IPS DF 4.7 (cell line): Measurements from ENCODE around the gene ATXN1.
"Not testable (repeated sequence)": the region's sequence is repeated elsewhere in the genome, so short reads cannot be mapped to it uniquely, and the experiment has no call there.

Experiments
- DNase-seq: peaks from one replicate; pipeline ENCODE4 v3.0.0-alpha.2; 2013; ENCODE audit warnings: low spot score; ENCODE audit errors: extremely low read depth

ATXN1 gene

DNA sequence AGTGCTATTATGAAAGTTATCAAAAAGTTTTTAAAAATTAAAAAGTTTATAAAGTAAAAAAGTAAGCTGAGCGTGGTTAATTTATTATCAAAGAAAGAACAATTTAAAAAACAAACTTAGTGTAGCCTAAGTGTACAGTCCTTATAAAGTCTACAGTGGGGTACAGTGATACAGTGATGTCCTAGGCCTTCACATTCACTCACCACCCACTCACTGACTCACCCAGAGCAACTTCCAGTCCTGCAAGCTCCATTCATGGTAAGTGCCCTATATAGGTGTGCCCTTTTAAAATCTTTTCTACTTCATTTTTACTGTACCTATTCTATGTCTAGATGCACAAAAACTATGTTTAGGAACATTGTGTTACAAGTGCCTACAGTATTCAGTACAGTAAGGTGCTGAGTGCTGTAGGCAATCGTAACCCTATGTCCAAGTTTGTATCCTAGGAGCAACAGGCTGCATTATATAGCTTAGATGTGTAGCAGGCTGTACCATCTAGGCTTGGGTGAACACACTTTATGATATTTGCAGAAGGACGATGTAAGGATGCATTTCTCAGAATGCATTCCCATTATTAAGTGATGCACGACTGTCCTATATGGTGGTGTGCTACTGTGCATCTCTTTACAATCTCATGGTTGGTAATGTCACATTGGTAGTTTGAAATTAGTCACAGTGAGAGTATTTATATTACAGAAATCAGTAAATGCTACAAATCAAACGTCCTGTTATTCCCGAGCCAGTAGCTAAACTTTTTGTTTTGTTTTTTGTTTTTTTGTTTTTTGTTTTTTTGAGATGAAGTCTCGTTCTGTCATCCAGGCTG is 364.6 kb downstream of the ATXN1 start:
- DNase-seq, result no peak

DNA sequence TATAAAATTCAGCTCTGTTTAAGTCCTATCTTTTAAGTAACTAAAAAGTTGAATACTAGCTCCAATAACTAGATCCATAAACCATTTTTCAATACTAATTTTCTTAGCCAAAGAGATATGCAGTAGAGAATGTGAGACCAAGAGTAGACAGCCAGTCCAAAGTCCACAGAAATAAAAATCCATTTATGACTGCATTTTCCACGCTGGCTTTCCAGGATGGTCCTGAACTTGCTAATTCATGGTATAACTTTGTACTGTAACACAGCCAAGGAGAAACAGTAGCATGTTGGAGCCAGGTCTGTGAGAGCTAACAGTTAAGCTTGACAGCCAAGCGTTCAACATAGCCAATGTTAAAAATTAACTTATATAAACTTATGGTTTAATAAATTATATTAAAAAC is 366.6 kb downstream of the ATXN1 start:
- DNase-seq, result no peak

DNA sequence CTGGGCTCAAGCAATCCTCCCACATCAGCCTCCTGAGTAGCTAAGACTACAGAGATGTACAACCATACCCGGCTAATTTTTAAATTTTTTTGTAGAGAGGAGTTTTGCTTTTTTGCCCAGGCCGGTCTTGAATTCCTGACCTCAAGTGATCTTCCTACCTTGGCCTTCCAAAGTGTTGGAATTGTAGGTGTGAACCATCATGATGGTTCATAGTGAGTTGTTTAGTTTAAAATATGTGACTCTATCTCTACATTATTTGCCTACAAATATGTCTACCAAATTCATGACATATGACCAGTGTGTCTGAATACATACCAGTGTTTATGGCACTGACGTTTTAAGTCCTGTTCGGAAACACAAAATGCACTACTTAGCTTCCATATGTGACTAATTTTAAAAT is 367.9 kb downstream of the ATXN1 start:
- no peak for DNase-seq

DNA sequence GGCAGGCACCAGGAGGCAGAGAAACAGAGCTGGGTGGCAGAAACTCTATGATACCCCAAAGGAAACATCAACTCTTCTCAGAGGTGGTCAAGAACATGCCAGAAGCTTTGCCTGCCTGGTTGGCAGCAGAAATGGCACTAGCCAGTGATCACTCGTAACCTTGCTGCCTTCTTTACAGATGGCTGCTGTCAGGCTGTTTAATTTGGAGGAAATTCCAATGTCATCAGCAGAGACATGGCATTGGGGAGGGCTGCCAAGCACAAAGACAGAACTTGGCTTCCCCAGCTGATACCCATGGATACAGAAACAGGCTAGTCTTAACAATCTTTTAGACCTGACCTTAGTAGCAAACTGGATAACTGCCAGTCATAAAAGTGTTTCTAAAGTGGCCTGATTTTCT is 369.2 kb downstream of the ATXN1 start:
- no peak for DNase-seq

DNA sequence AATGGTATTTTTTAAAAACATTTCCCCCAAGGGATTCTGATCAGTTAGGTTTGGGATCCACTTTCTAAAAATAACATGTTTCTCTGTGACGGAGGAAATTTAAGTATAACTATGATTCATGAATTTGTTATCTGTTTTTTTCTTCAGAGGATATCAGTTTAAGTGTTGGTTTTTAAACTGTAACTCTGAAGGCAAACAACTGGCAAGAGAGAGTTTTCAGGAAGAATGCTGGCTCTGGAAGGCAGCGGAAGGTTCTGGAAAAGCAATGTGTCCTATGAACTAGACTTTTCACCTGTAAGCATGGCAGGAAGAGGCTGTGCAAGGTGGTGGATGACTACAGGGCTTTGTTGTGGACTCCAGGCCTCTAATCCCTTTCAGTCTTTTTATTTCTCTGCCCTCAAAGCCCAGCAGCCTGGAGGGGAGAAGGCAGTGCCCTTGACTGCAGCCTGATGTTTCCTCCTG is 369.8 kb downstream of the ATXN1 start:
- no peak for DNase-seq

DNA sequence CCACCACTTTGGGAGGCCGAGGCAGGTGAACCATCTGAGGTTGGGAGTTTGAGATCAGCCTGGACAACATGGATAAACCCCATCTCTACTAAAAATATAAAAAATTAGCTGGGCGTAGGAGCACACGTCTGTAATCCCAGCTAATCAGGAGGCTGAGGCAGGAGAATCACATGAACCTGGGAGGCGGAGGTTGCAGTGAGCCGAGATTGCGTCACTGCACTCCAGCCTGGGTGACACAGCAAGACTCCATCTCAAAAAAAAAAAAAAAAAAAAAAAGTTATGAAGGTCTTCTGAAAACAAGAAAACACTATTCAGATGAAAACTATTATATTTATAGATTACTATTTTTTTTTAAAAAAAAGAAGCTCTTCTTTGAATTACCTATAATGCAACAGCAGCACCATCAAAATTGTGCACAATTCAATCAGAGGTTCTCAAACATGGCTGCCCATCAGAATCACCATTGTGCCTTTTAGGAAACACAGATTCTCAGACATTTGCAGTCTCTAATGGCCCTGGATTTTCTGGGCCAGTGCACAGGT is 370.3 kb downstream of the ATXN1 start:
- DNase-seq, result not testable (repeated sequence)

DNA sequence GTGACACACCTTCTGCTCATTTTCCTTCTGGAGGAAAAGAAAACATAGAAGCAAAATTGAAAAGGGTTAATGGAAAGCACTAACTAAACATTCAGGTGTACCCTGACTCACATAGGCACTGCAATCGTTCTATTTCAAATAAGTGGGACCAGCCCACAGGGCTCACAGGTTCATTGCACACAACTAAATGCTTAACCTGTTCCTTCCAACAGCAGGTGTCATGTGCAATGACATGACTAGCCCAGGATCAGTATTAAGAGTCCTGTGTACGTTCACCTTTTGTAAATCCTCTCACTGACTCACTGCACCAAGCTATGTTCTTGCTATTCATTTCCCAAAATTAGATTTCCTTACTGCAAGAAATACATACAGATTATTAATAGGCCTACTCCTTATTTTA is 371.6 kb downstream of the ATXN1 start:
- DNase-seq, result no peak

DNA sequence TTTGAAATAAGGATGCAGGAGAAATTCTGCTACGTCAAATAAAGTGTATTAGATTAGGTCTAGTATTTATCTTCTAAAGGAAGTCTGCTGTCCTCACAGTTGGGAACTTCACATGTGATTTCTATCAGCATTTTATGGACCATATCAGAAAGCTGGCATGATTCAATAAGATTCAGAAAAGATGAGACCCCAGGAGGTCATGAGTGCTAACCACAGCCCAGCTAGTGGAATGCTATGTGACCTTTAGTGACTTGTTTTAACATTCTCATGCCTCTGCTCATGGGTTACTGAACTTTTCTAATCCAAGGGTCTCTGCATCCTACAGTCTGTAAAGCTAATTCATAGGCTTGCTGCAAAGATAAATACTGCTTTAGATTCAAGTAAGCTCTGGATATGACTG is 372.8 kb downstream of the ATXN1 start:
- DNase-seq, result no peak

DNA sequence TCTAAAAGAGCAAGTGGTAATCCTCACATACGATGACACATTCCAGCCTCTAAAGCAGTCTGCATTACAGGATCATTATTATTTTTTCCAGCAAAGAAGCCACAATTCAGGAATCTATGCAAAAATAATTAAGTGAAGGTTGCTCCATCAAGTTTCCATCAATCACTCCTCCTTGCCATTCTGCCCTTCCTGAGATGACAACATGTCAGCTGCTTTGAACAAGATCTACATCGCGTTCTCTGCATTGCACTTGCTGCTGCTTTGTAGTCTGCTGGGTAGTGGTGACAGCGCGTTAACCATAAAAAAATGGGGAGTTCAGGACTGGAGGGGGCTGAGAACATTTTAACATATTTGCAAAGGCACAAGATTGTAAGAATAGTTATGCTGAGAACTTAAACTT is 375.2 kb downstream of the ATXN1 start:
- no peak for DNase-seq

DNA sequence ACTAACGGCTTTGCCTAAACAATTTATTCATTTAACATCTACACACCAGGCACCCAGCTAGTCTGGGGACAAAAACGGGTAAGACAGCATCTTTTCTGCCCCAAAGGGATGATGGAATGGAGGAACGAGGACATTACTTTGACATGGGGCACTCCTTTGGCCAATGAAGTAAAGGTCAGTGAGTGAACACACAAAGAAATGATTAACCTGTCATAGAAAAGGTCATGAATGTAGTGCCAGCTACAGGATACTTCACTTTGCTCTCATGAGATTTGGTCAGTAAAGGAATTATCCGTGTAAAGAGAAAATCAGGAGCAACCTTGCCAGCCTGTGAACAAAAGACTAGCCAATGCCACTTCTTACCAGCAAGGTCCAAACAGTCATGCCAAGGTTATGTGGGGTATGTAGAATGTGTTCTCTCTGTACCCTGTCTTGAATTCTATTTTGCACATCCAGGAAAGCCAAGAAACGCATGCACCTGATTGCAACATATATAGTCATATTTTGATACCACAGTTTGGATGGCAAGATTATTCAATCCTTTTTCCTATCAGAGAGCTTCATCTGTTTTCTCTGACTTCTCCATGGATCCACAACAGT is 377.6 kb downstream of the ATXN1 start:
- DNase-seq, result no peak

DNA sequence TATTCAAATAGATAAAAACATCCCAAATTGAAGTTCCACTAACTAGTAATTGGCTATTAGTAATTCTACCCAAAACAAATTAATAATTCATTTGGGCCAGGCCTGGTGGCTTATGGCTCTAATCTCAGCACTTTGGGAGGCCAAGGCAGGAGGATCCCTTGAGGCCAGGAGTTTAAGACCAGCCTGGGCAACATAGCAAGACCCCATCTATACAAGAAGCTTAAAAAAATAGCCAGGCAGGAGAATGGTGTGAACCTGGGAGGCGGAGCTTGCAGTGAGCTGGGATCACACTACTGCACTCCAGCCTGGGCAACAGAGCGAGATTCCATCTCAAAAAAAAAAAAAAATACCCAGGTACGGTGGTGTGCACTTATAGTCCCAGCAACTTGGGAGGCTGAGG is 379.3 kb downstream of the ATXN1 start:
- DNase-seq, result not testable (repeated sequence)

DNA sequence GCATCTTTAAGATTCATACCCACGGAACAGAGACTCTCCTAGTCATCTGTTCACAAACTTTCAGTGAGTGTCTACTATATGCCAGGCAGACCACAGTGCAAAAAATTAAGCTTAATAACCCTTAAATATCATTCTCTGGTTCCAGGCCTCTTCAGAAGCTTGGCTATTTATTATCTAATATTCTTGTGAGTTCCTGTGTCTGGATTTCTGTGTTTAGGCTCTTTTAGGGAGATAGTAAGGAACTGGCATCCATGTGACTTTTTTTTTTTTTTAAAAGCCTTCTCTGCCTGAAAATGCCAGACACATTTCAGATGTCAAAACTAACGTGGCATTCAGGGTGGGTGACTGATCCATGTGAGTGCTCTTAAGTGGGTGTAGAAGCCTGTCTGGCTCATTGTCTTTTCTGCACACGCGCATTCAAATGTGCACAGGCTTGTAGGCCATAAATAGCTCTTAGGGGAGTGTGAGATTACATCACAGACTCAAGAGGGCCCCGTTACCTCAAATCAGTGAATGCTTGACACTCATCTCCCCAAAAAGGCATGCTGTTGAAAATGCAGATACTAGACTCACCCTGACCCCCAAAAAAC is 380.9 kb downstream of the ATXN1 start:
- DNase-seq, result no peak

DNA sequence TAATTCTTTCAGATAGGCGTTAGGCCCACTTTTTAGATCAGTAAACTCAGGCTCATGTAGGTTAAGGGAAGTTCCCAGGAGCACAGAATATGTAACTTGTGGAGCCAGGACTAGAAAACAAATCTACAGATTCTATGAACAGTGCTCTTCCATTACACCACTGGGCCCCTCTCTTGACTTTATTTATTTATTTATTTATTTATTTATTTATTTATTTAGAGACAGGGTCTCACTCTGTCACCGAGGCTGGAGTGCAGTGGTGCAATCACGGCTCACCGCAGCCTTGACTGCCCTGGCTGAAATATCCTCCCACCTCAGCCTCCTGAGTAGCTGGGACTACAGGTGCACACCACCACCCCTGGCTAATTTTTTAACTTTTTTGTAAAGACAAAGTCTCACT is 382.9 kb downstream of the ATXN1 start:
- not testable (repeated sequence) for DNase-seq

DNA sequence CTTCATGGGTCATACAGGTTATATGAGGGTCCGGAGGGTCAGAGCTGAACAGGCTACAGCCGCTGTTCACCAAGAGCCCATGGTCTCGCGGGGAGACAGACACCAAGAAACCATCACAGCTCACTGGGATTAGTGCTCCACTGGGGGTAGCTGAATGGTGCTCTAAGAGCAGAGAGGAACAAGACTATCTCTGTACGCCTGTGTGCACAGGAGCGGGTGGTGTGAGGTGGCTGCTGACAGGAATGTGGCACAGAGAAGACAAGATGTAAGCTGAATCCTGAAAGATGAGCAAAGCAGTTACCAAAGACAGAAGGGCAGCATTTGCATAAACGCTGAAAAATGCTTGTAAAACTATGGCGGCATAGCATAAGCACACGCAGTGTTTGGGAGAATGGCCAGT is 383.8 kb downstream of the ATXN1 start:
- DNase-seq, result no peak

DNA sequence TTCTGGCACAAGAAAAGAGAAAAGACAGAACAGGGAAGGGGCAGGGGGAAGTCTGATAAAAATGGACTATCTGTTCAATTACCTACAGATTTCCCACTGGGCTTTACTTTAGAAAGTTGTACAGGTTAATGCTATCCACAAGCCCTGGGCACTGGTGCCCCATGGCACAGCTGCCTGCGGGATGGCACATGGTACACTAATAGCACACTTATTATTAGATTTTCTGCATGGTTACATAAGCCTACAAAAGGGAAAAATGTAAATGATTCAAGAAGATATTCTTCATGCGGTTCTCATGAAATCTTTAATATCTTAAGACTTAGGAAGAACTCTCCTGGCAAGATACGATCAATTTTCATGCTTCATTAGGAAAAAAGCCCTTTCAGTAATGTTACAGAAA is 385.4 kb downstream of the ATXN1 start:
- no peak for DNase-seq

DNA sequence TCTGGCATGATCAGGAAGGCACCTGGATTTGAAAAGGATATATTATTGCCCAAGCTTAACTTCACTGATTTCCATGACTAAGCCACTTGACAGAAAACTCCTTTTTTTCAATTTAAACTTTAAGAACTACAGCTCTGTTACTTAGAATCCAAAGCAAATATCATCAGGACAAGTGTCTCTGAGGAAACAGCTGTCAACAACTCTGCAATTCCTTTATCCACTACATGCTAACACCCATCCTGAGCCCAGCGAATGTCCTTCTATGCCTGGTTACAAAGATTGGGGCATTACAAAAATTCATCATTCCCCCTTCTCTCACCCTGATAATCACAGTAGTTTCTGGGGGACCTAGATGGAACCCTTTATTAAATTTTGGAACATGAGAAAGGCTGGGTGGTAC is 386.1 kb downstream of the ATXN1 start:
- no peak for DNase-seq

DNA sequence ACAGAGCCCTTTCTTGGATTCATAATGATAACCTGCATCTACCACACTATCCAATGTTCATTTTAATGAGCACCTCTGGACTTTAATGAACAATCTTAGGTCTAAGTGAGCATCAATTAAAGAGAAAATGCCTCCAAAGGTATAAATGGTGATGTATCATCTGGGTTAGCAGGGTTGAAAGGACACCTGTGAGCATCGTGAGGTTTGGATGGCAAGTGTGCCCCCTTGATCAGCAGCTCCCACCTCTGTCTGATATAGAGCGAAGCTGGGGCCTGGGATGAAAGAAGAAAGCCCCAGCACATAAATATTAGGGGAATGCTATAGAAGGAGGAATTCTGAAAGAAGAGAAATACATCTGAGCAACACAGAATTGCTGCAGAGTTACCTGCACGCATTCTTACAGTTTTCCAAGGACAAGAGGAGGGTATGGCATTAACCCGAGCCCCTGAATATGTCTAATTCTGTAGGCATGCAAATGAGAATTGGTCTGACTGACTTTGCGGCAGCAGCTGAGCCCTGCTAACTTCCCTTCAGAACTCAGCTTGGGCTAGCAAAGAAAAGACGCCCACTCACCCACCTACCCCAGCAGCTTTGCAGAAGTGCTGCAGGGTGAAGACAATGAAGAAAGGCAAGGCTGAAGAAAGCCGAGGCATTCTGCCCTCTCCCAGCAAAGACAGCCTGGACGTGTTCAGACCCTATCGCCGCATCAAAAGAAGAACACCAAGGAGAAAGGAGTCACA is 386.6 kb downstream of the ATXN1 start:
- no peak for DNase-seq

DNA sequence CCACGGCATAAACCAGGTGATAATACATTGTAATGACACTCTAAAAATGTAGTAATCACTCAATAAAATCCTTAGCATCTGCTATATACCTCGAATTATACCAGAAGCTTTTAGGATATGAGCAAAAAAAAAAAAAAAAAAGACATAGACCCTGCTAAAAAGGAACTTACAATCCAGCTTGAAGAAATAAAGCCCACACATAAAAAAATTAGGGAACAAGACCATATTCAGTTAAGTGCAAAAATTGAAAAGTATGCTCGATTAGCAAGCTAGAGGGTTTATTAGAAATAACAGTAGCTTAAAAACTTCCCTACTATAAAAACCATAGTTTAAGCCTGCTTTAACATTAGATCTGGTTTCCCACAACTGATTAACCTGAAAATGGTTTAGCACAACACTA is 387.2 kb downstream of the ATXN1 start:
- no peak for DNase-seq

DNA sequence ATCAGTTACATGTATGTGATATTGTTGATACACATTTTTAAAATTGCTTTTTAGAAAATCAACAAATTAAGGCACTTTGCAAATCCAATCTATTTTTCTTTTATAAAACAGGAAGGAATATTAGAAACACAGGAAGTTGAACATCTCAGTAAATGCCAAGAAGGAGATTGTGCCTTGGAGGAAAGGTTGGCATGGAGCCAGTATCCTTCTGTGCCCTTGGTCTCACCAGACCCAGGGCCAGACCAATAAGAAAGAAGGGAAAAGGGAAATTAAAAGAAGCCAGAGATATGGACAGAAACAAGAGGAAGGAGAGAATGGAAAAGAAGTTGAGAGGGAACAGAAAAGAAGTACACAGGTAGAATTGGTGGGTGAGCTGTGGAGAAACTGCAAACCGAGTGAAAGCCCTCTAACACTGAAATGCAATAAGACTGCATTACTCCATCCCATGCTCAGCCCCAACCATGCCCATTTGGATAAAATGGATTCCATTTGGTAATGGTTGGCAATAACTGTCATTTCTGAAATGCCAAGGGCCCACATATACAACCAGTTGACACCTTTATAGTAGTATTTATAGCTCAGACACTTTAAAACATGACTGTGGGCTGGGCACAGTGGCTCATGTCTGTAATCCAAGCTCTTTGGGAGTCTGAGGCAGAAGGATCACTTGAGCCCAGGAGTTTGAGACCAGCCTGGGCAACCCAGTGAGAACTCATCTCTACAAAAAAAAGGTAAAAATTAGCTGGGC is 389.1 kb downstream of the ATXN1 start:
- DNase-seq, result no peak

DNA sequence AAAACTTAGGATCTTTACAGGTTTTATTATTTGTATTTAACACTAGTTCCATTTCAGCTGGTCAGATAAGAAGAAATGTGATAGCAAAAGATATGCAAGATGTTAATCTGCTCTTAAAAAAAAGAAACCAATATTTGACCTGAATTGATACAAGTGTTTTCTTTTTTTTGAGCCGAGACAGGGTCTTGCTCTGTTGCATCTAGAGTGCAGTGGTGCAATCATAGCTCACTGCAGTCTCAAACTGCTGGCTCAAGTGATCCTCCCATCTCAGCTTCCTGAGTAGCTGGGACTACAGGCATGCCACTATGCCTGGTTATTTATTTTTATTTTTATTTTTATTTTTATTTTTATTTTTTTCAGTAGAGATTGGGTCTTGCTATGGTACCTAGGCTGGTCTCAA is 389.9 kb downstream of the ATXN1 start:
- no peak for DNase-seq

DNA sequence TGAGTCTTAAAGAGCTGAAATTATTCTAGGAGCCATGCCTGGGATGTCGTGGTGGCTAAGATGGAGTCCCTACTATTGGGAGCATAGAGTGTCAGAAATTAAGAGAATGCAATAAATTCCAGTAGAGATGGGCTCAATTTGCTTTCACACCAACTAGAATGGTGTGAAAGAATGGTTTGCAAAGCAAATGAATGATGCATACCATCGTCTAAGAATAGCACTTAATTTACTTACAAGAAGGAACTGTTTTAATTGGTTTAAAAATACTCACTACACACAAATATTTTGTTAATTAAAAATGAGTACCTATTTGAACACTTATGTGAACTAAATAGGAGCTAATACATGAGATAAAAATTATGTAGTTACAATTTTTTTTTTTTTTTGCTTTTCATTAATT is 390.3 kb downstream of the ATXN1 start:
- no peak for DNase-seq
